Amygdala (tissue), 56 donors: ENCODE measurements around the gene RAB3C.
"Not testable (repeated sequence)": the region's sequence is repeated elsewhere in the genome, so short reads cannot be mapped to it uniquely, and the experiment has no call there.

ENCODE experiments used
- DNase-seq, 56 donors: peaks; one replicate each; lab custom pipeline; 2025; lab: John Stamatoyannopoulos, UW

RAB3C gene

DNA sequence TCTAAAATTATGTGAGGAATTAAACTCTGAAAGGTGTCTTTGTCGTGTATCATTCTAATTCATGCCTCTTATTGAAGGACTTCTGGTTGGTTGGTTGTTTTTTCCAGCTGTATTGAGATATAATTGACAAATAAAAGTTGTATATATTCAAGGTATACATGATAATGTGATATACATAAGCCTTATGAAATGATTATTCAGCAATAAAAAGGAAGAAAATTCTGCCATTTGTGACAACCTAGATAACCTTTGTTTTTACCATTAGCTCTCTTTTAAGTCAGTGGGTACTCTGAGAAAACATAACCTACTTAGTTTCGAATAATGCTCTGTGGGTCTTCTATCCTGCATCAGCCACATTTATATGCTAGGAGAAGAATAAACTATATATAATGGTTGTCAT lies 89.6 kb downstream of the RAB3C start:
- no peak for DNase-seq

DNA sequence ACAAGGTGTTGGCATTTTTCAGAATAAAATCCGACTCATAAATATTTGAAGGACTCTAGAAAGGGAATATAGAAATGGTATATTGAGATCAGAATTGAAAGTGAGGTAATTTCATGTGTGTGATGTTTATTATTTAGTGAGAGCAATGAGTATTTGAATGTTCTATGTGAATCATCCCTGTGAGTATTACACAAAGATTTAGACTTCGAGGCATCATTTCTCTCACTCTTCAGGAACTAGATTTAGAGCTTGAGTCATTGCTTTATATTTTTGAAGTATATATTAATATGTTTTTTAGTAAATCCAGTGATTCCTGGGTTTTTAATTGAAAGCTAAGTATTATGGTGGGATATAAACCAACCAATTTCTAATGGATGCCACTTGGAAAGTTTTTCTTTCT lies 91.2 kb downstream of the RAB3C start:
- DNase-seq = no peak

DNA sequence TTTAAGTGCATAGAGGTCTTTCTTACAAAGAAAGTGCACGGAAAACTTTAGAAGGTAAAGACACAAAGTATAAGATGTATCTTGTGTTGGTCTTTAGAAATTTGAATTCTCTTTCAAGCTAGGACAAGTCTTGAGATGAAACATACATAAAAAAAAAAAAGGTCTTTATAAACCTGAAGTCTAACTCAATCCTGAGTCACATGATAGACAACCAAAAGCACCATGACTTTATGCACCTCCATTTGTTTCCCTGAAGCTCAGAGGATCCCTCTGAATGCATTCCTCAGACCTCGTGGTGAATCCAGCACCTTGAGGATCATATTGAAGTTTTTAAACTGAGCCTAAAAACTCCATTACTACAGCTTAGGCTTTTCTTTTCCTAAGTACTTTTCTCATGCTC lies 91.8 kb downstream of the RAB3C start:
- DNase-seq = no peak

DNA sequence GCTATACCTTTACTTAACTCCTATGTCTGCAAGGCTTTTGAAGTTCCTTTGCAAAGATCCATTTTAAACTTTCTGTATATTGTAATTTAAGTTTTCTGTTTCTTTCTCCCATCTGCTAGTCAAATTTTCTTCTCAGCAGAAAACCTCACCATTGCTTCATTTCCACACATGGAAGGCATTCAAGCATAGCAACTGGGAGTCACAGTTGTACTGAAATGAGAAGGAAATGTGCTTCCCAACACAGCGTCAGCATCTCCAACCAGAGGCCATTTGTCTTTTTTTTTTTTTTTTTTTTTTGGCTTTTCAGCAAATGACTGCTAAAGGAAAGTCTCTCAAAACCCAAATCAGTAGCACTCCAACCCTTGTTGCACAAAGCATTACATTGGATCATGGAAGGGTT lies 92.5 kb downstream of the RAB3C start:
- no peak for DNase-seq

DNA sequence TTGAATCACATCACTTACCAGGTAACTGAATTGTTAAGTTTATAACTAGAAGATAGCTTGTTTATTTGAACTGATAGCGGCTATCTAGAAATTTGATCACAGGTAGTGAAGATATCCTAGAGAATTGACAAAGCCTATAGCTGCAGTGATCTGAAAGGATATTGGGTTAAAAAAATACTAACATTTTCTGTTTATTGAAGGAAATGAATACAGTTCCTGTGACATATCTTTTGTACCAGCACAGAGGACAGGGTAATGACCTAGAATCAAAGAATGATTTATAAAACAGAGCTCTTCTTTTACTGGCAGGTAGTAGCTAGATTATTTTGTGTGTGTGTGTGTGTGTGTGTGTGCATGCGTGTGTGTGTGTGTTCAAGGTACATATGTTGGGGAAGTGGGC lies 94.8 kb downstream of the RAB3C start:
- DNase-seq = no peak

DNA sequence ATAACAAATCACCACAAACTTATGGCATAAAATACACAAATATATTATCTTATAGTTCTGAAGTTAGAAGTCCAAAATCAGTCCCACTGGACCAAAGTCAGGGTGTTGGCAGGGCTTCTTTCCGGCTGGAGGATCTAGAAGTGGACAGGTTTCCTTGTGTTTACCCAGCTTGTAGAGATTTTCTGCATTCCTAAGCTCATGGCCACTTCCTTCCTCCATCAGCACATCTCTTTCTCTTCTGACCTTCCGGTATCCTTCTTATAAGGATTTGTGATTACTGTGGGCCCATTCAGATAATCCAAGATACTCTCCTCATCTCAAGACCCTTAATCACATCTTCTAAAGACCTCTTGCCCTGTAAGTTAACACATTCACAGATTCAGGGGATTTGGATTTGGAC lies 97.6 kb downstream of the RAB3C start:
- DNase-seq = no peak

DNA sequence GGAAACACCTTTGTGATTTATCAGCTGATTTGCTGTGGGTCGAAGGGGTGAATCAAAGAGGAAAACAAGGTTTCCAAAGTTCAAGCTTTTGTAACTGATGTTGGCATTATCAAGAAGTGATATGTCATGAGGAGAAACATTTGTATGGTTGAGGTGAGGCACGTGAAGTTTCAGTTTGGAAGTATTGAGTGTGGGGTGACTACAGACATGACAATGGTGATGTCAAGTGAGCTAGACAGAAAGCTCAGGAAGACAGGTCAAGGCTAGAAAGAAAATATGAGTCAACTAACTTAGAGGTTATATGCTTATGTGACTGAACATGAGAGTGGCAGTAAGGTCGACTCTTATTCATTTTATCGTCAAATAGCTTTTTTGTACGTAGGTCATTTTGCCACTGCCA lies 99.1 kb downstream of the RAB3C start:
- no peak for DNase-seq

DNA sequence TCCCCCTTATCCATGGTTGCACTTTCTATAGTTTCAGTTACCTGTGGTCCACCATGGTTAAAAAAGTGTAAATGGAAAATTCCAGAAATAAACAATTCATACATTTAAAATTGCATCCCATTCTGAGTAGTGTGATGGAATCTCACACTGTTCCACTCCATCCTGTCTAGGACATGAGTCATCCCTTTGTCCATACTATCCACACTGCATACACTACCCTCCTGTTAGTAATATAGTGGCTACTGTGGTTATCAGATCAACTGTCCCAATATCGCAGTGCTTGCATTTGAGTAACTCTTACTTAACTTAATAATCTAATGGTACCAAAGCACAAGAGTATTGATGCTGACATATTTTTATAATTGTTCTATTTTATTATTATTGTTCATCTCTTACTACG lies 100.7 kb downstream of the RAB3C start:
- DNase-seq = no peak

DNA sequence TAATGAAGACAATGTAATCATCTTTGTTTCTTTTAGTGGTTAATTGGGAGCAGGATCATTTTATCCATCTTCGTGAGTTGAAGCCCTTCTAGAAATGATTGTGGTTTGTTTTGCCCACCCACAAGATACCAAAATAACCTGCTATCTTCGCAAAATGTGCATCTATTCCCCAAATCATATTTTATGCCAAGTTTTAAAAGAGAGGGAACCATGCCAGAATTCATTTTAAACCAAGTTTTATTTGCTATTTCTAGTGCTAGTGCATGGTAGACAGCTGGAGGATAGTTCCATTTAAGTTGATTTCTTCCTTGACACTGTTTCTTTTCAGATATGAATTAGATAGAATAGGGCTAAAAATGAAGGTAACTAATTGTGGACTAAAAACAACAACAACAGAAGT lies 104.2 kb downstream of the RAB3C start:
- DNase-seq = no peak

DNA sequence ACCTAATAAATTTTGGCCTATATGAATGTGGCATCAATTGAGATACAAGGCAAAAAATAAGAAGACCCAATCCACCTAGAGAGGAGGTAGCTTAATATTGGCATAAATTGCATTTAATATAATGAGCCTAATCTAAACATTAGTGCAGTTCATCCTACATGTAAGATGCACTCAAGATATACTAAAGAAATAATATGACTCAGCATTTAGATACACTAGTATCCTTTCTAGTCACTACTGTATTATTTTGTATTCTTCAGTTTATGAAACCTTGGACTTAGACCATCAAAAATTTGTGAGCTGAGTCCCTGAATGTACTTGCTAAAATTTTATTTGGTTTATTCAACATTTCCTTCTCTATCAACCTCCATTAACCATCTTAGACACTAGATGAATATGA lies 104.7 kb downstream of the RAB3C start:
- DNase-seq = no peak

DNA sequence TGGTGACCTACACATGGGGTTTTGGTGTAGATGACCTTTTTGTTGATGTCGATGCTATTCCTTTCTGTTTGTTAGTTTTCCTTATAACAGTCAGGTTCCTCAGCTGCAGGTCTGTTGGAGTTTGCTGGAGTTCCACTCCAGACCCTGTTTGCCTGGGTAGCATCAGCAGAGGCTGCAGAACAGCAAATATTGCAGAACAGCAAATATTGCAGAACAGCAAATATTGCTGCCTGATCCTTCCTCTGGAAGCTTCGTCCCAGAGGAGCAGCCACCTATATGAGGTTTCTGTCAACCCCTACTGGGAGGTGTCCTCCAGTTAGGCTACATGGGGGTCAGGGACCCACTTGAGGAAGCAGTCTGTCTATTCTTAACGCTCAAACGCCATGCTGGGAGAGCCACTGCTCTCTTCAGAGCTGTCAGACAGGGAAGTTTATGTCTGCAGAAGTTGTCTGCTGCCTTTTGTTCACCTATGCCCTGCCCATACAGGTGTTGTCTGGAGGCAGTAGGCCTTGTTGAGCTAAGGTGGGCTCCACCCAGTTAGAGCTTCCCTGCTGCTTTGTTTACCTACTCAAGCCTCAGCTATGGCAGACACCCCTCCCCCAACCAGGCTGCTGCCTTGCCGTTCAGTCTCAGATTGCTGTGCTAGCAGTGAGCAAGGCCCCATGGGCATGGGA lies 116.3 kb downstream of the RAB3C start:
- not testable (repeated sequence) for DNase-seq

DNA sequence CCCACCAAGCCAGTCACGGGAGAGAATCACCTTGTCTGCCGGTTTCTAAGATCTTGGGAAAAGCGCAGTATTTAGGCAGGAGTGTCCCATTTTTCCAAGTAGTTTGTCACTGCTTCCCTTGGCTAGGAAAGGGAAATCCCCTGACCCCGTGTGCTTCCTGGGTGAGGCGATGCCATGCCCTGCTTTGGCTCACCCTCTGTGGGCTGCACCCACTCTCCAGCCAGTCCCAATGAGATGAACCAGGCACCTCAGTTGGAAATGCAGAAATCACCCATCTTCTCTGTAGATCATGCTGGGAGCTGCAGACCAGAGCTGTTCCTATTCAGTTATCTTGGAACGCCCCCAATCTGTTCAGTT lies 116.9 kb downstream of the RAB3C start:
- DNase-seq = no peak

DNA sequence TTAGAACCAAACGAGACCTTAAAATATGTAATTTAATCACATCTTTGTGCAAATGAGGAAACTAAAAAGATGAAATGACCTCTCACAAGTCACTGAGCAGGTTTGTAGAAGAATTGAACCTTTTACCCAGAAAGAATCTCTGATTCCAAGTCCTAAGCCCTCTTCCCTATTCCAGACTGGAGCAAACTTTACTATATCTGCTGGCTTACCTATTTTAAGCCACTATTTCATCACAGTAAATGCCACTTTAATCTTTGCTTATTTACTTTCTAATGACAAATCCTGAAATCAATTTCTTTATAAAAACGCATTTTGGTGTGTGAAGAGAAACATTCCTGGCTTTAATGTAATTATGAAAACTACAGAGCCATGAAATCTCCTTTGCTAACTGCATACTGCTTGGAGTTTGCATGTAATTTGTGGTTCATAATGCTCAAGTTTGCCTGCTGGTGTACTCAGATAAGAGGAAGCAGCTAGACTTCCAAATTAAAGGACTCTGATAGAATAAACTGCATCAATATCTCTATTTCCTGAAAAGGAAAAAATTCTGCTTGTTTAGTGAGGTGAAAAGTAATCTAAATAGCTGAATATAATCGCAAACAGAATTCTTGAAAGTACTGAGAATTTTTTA lies 121.2 kb downstream of the RAB3C start:
- DNase-seq = no peak

DNA sequence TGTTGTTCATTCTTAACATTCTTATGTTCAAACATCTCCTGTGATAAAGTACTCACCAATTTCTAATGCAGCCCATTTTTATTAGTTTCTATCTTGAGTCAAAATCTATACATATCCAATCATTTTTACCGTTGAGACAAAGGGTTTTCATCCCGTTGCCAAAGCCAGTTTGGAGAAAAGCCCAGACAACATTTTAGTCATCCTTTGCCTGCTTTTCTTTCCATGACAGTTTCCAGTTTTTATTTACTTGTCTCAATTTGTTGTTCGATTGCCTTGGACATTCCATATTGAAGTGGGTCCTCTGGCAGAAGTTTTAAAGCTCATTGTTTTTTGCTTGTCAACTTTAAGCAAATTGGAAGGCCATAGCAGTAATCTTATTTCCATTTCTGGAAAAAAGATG lies 123.9 kb downstream of the RAB3C start:
- no peak for DNase-seq

DNA sequence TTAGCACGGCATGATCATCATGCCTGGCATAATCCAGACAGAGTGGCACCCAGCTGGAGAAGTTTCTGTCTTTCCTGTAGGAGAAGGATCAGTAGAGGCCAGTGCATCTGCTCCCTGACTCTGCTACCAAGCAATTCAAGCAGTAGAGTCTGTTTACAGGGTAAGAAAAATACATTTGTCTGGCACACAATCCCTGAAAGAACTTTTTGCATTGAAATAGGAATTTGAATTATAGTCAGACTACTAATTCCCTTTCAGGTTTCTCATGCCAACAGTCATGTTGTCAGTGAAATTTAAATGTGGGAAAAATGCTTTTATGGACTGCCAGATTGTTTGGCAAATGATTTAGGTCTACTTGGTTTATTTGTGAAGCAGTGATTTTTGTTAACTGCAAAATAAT lies 125.6 kb downstream of the RAB3C start:
- no peak for DNase-seq

DNA sequence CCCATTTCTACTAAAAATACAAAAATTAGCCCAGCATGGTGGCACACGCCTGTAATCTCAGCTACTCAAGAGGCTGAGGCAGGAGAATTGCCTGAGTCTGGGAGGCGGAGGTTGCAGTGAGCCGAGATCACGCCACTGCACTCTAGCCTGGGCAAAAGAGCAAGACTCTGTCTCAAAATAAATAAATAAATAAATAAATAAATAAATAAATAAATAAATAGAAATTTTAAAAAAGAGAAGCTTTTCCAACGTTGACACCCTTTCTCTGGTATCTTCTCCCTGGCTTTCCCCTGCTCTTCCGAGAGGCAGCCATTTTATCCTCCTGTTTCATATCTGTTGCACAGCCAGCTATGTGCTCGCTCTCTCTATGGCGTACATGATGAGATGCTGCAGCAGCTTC lies 127.5 kb downstream of the RAB3C start:
- DNase-seq = not testable (repeated sequence)

DNA sequence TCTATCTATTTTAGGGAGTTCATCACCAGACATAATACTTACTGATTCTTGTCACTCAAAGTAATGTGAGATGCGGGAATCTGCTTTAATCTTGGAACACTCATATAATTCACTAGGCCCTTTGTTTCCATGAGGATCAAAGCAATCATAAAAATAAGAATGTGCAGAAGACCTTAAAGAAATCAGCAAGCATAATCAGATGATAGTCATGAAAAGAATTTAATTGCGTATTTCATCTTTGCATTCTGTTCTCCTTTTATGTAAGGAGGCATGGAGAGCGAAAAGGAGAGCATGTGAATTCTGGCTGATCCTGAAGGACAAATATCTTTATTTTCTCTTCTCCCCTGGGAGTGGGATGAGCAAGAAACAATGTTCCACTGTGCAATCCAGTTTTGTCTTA lies 128.0 kb downstream of the RAB3C start:
- DNase-seq = no peak

DNA sequence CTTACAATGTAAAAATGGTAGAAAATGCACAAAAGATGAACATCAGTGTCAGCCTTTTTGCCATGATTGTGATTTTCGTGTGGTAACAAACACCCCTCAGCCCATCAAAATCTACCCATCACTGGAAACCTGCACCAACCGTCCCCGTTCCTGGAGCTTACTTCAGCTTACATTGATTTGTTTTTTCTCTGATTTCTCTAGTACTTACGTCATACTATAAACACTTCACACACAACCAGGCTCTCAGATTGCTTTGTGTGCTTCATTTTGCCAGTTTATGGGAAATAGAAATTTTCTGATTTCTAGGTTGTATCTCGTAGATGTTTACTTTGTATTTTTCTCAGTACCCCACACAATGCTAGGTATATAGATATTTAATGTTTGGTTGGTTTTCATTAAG lies 129.1 kb downstream of the RAB3C start:
- no peak for DNase-seq

DNA sequence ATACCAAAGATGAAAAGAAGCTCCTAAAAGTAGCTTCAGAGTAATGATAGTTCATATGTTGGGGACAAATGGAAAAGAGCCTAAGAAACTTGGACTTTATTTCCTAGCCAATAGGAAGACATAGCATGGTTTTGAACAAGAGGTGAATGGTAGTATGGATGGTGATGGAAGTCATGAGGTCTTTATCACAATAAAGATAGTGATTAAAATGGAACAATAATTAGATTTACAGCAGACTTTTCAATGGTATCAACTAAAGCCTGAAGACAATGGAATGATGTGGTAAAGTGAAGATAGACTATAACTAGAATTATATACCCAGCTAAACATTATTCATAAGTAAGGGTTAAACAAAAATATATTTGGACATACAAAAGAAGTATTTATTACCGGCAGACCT lies 131.2 kb downstream of the RAB3C start:
- DNase-seq = no peak

DNA sequence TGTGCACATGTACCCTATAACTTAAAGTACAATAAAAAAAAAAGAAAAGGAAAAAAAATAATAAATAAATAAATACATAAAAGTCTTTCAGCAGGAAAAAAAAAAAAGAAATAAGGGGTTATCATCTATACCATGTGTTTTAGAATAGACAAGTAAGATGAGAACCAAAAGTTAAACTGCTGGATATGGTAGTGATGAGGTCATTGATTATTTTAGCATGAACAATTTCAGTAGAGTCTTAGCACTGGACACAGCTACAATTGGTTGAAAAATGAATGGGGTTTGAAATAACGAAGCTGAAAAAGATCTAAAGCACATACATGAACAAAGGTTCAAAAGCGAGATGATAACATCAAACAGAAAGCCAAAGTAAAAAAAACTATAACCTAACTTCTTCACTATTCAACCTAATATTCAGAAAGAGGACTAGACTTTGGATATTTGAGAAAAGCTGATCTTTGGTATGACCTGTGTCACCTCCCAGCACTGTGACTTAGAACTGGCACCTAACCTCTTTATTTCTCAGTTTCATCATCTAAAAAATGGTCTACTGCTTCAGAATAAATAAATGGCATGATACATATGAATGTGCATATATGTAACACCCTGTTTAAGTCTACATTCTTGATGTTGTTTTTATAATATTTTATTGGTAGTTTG lies 133.3 kb downstream of the RAB3C start:
- DNase-seq = no peak

DNA sequence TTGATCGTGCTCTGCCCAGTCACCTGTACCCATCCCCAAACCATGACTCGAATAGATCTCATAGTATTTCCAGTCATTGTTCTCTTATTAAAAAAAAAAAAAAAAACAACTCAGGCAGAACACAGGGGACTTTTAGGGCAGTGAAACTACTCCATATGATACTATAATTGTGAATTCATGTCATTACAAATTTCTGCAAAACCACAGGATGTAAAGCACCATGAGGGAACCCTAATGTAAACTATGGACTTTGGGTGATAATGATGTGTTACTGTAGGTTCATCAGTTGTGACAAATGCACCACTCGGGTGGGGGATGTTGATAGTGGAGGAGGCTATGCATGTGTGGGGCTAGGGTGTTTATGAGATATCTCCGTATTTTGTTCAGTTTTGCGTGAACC lies 133.8 kb downstream of the RAB3C start:
- DNase-seq = no peak

DNA sequence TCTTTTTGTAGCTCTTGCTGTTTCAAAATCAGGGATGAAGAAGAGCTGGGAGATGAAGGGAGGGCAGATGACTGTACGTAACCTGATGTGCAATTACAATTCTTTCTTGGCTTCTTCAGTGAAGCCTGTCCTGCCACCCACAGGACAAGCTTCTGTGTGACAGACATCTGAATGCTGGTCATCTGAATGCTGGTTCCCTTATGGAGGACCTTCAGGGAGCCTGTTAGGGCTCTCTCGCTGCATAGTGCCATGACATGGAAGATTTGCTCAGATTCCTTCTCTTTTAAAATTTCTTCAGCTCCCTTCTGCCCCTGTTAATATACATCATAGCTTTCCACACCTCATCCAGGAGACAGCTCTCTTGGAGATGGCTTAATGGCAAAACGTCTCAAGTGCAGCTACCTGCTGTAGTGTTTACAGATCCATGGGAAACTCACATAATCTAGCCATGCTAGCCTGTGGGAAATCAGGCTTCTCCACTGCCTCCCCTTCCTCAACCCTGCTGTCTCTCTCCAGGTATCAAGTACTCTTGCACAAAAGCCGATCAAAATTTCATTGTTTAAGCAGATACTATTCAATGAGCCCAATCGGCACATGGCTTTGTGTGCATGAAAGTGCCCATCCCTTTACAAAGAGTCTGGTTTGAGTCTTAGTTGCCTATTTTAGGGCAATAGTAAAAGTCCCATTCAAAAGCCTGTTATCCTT lies 134.6 kb downstream of the RAB3C start:
- DNase-seq = no peak
